Neural crest cell (in vitro differentiated cells): Measurements from ENCODE around the gene MAF. TPM values are rescaled to one million over a fixed set of nuclear protein-coding genes. Genes with fewer than 3 reads are reported as not detected.
A peak's percentile ranks its signal among the peaks of the same experiment; 100 is the strongest.

Experiments
- DNase-seq: peaks from one replicate; pipeline ENCODE4 v3.0.0; 2021; ENCODE audit warnings: low read depth, mixed read lengths, low spot score
- H3K27ac Mint-ChIP-seq: one replicate; pipeline ENCODE4 v1.8.0; 2021; ENCODE audit warnings: mild to moderate bottlenecking, mixed read lengths; ENCODE audit not compliant: unreplicated experiment
- H3K27me3 Mint-ChIP-seq: 2 replicates; pipeline ENCODE4 v1.8.0; 2021; ENCODE audit warnings: low read depth, mild to moderate bottlenecking, mixed read lengths
- H3K36me3 Mint-ChIP-seq: 2 replicates; pipeline ENCODE4 v1.8.0; 2021; ENCODE audit warnings: low read depth, mild to moderate bottlenecking, mixed read lengths
- H3K4me1 Mint-ChIP-seq: 2 replicates; pipeline ENCODE4 v1.8.0; 2021; ENCODE audit warnings: mixed read lengths
- H3K4me3 Mint-ChIP-seq: one replicate; pipeline ENCODE4 v1.8.0; 2021; ENCODE audit warnings: mild to moderate bottlenecking, mixed read lengths
- H3K9me3 Mint-ChIP-seq: 2 replicates; pipeline ENCODE4 v1.8.0; 2021; ENCODE audit warnings: mixed read lengths
- long read RNA-seq: library from polyadenylated mRNA; unstranded; transcript quantifications from one replicate; pipeline ENCODE4 v2.0.0, GENCODE V29; 2020
- total RNA-seq: library from RNA; stranded (reverse); gene quantifications from 2 replicates; pipeline ENCODE4 v1.2.1, GENCODE V29; 2021
- TF ChIP-seq, protein P1 (sequence below): fragments of 200-600 bp; sonication (generic); conservative IDR thresholded peaks from 2 replicates; pipeline ENCODE4 v1.5.0; 2021; ENCODE audit warnings: antibody characterized with exemption, mild to moderate bottlenecking

Gene MAF
- total RNA-seq = 4.1 TPM in 2 replicates
- long read RNA-seq, full-length matches to known transcripts = 1 of 1 reads
- long read RNA-seq, partial matches to known transcripts = 0 of 1 reads
- long read RNA-seq, other reads (novel, unspliced or antisense) = 0 of 1 reads

GRCh38 chr16:79600638-79601091 lies at the start of gene MAF:
MAF (minus strand) TSS chr16:79600737; CDS start chr16:79599902, 835 bp downstream.
- Mint-ChIP-seq H3K9me3 (no peaks in the 10 kb centered on the region), H3K4me3 (peak within 1 kb of the TSS; percentile 96), H3K4me1 (peaks cover 38% of the 10 kb centered on the region), H3K36me3 (no peaks in the 10 kb centered on the region), H3K27ac (peak within 1 kb of the TSS; percentile 65), H3K27me3 (peaks cover 30% of the 10 kb centered on the region)
- TF ChIP-seq, protein P1, sequence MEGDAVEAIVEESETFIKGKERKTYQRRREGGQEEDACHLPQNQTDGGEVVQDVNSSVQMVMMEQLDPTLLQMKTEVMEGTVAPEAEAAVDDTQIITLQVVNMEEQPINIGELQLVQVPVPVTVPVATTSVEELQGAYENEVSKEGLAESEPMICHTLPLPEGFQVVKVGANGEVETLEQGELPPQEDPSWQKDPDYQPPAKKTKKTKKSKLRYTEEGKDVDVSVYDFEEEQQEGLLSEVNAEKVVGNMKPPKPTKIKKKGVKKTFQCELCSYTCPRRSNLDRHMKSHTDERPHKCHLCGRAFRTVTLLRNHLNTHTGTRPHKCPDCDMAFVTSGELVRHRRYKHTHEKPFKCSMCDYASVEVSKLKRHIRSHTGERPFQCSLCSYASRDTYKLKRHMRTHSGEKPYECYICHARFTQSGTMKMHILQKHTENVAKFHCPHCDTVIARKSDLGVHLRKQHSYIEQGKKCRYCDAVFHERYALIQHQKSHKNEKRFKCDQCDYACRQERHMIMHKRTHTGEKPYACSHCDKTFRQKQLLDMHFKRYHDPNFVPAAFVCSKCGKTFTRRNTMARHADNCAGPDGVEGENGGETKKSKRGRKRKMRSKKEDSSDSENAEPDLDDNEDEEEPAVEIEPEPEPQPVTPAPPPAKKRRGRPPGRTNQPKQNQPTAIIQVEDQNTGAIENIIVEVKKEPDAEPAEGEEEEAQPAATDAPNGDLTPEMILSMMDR = no peak
- DNase-seq = peak; percentile 75

DNA sequence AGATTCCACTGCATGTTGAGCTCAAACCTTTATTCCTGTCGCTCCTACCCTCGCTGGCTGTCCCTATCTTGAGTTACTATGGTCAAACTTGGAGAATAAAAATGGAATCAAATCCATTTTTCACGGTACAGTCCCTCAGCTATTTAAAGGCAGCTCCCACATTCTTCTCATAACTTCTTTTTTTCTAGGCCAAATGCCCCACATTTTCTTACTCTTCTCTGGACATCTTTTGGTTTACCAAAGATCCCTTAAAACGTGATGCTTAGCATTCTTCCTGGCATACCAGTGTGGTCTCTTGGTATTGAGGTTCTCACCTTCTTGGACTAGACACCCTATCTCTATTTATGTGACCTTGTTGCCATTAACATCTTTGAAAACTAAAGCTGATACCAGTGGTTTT lies 48.3 kb upstream of the MAF start:
- Mint-ChIP-seq H3K4me1 (peaks cover 10% of the 10 kb centered on the region), H3K36me3 (no peaks in the 10 kb centered on the region), H3K27me3 (no peaks in the 10 kb centered on the region), H3K4me3 (no peak overlapping the region), H3K9me3 (no peaks in the 10 kb centered on the region), H3K27ac (no peak overlapping the region)
- no peak for DNase-seq
- TF ChIP-seq, protein P1 = no peak

GRCh38 chr16:79647586-79647985 lies 47.0 kb upstream of the MAF start:
- TF ChIP-seq, protein P1 = no peak
- Mint-ChIP-seq H3K4me3 (no peak overlapping the region), H3K36me3 (no peaks in the 10 kb centered on the region), H3K27me3 (no peaks in the 10 kb centered on the region), H3K27ac (no peak overlapping the region), H3K9me3 (no peaks in the 10 kb centered on the region), H3K4me1 (peaks cover 10% of the 10 kb centered on the region)
- DNase-seq = no peak

GRCh38 chr16:79645701-79646100 lies 45.2 kb upstream of the MAF start:
- Mint-ChIP-seq H3K4me1 (peaks cover 10% of the 10 kb centered on the region), H3K27me3 (no peaks in the 10 kb centered on the region), H3K27ac (no peak overlapping the region), H3K36me3 (no peaks in the 10 kb centered on the region), H3K9me3 (no peaks in the 10 kb centered on the region), H3K4me3 (no peak overlapping the region)
- TF ChIP-seq, protein P1 = no peak
- DNase-seq = no peak

GRCh38 chr16:79644971-79645667 lies 44.6 kb upstream of the MAF start:
- Mint-ChIP-seq H3K27me3 (no peaks in the 10 kb centered on the region), H3K27ac (no peak overlapping the region), H3K4me1 (peaks cover 10% of the 10 kb centered on the region), H3K9me3 (no peaks in the 10 kb centered on the region), H3K36me3 (no peaks in the 10 kb centered on the region), H3K4me3 (no peak overlapping the region)
- no peak for DNase-seq
- TF ChIP-seq, protein P1 = no peak
